WTC11 (cell line): Measurements from ENCODE around the gene CELF2. TPM values are rescaled to one million over a fixed set of nuclear protein-coding genes. Genes with fewer than 3 reads are reported as not detected.

ENCODE experiments used
- ATAC-seq: fragments of 200-7000 bp; cut with Tn5 transposase; 2 replicates; pipeline ENCODE4 v1.10.0; 2021; ENCODE audit warnings: mild to moderate bottlenecking, moderate library complexity
- CTCF ChIA-PET: fragments of 300-600 bp; sonication (Branson Sonifier 250); formaldehyde crosslinking; loops from one replicate; lab custom pipeline; 2021; ENCODE audit warnings: antibody characterized with exemption; lab: Charles Lee
- POLR2A ChIA-PET: fragments of 350-600 bp; sonication (Branson Sonifier 250); formaldehyde crosslinking; loops from one replicate; lab custom pipeline; 2021; ENCODE audit warnings: antibody characterized with exemption; lab: Charles Lee
- DNase-seq: peaks from one replicate; pipeline ENCODE4 v3.0.0; 2021; ENCODE audit warnings: low spot score
- H3K27ac Mint-ChIP-seq: 2 replicates; pipeline ENCODE4 v1.8.0; 2021; ENCODE audit warnings: mixed read lengths
- H3K27me3 Mint-ChIP-seq: 2 replicates; pipeline ENCODE4 v1.8.0; 2021; ENCODE audit warnings: low read depth, mild to moderate bottlenecking, moderate library complexity, mixed read lengths
- H3K36me3 Mint-ChIP-seq: 2 replicates; pipeline ENCODE4 v1.8.0; 2021; ENCODE audit warnings: mixed read lengths
- H3K4me1 Mint-ChIP-seq: 2 replicates; pipeline ENCODE4 v1.8.0; 2022; ENCODE audit warnings: mixed read lengths
- H3K4me3 Mint-ChIP-seq: 2 replicates; pipeline ENCODE4 v1.8.0; 2021; ENCODE audit warnings: mild to moderate bottlenecking, moderate library complexity, mixed read lengths
- H3K9me3 Mint-ChIP-seq: 2 replicates; pipeline ENCODE4 v1.8.0; 2021; ENCODE audit warnings: mixed read lengths
- ATF1 ChIP-seq: sonication (generic); formaldehyde crosslinking; IDR thresholded peaks from 2 replicates; pipeline ENCODE4 v1.8.1; 2023; ENCODE audit warnings: mild to moderate bottlenecking, moderate library complexity, missing genetic modification reagents
- CBFB ChIP-seq: sonication (generic); formaldehyde crosslinking; IDR thresholded peaks from 2 replicates; pipeline ENCODE4 v1.8.1; 2022; ENCODE audit warnings: mild to moderate bottlenecking, low read depth, missing genetic modification reagents
- CREB1 ChIP-seq: sonication (generic); formaldehyde crosslinking; IDR thresholded peaks from 2 replicates; pipeline ENCODE4 v1.8.0; 2023; ENCODE audit warnings: mild to moderate bottlenecking, missing genetic modification reagents
- CREM ChIP-seq: sonication (generic); formaldehyde crosslinking; IDR thresholded peaks from 2 replicates; pipeline ENCODE4 v1.8.1; 2022; ENCODE audit warnings: mild to moderate bottlenecking, missing genetic modification reagents, moderate library complexity
- ELF4 ChIP-seq: sonication (generic); formaldehyde crosslinking; IDR thresholded peaks from 2 replicates; pipeline ENCODE4 v1.8.1; 2022; ENCODE audit warnings: low read depth, mild to moderate bottlenecking, moderate library complexity, missing genetic modification reagents
- EMX1 ChIP-seq: fragments of 250-450 bp; sonication (Bioruptor Pico); IDR thresholded peaks from 2 replicates; pipeline ENCODE4 v1.8.0; 2021; ENCODE audit warnings: mild to moderate bottlenecking
- ESRRA ChIP-seq: sonication (generic); formaldehyde crosslinking; IDR thresholded peaks from 2 replicates; pipeline ENCODE4 v1.8.1; 2022; ENCODE audit warnings: mild to moderate bottlenecking, missing genetic modification reagents, borderline replicate concordance
- FOXJ3 ChIP-seq: sonication (generic); formaldehyde crosslinking; IDR thresholded peaks from 2 replicates; pipeline ENCODE4 v1.9.0; 2021; ENCODE audit warnings: missing genetic modification reagents, mild to moderate bottlenecking, borderline replicate concordance
- GABPB1 ChIP-seq: sonication (generic); formaldehyde crosslinking; IDR thresholded peaks from 2 replicates; pipeline ENCODE4 v1.8.1; 2023; ENCODE audit warnings: mild to moderate bottlenecking, missing genetic modification reagents
- GRHL2 ChIP-seq: fragments of 250-450 bp; sonication (Bioruptor Pico); IDR thresholded peaks from 2 replicates; pipeline ENCODE4 v1.8.0; 2022; ENCODE audit warnings: mild to moderate bottlenecking, moderate library complexity; ENCODE audit not compliant: insufficient replicate concordance, severe bottlenecking
- NR1H2 ChIP-seq: sonication (generic); formaldehyde crosslinking; IDR thresholded peaks from 2 replicates; pipeline ENCODE4 v1.9.0; 2021; ENCODE audit warnings: mild to moderate bottlenecking, moderate library complexity, missing genetic modification reagents
- RELA ChIP-seq: sonication (generic); formaldehyde crosslinking; IDR thresholded peaks from 2 replicates; pipeline ENCODE4 v1.8.1; 2022; ENCODE audit warnings: missing genetic modification reagents, mild to moderate bottlenecking, borderline replicate concordance
- SOX15 ChIP-seq: fragments of 250-450 bp; sonication (Bioruptor Pico); IDR thresholded peaks from 2 replicates; pipeline ENCODE4 v1.9.0; 2021; ENCODE audit warnings: mild to moderate bottlenecking
- SP1 ChIP-seq: sonication (generic); formaldehyde crosslinking; conservative IDR thresholded peaks from 2 replicates; pipeline ENCODE4 v1.8.1; 2022; ENCODE audit warnings: missing genetic modification reagents
- total RNA-seq: library from RNA; stranded (reverse); gene quantifications from 3 replicates; pipeline ENCODE4 v1.2.3, GENCODE V29; 2021
- TF ChIP-seq, protein P1 (sequence below): sonication (generic); formaldehyde crosslinking; IDR thresholded peaks from 2 replicates; pipeline ENCODE4 v1.8.0; 2023; ENCODE audit warnings: missing genetic modification reagents, mild to moderate bottlenecking, borderline replicate concordance
- TF ChIP-seq, protein P2 (sequence below): fragments of 250-450 bp; sonication (Bioruptor Pico); IDR thresholded peaks from 2 replicates; pipeline ENCODE4 v1.9.0; 2021; ENCODE audit warnings: mild to moderate bottlenecking, borderline replicate concordance
- TF ChIP-seq, protein P3 (sequence below): sonication (generic); formaldehyde crosslinking; IDR thresholded peaks from 2 replicates; pipeline ENCODE4 v1.8.0; 2022; ENCODE audit warnings: mild to moderate bottlenecking, missing genetic modification reagents
- TF ChIP-seq, protein P4 (sequence below): fragments of 250-450 bp; sonication (Bioruptor Pico); IDR thresholded peaks from 2 replicates; pipeline ENCODE4 v2.1.2; 2022; ENCODE audit warnings: mild to moderate bottlenecking, moderate library complexity
- TF ChIP-seq, protein P5 (sequence below): sonication (generic); formaldehyde crosslinking; IDR thresholded peaks from 2 replicates; pipeline ENCODE4 v1.8.1; 2023; ENCODE audit warnings: mild to moderate bottlenecking, missing genetic modification reagents
- TF ChIP-seq, protein P6 (sequence below): sonication (generic); formaldehyde crosslinking; conservative IDR thresholded peaks from 2 replicates; pipeline ENCODE4 v1.8.1; 2023; ENCODE audit warnings: mild to moderate bottlenecking, low read depth, missing genetic modification reagents, moderate library complexity

CELF2 gene
- total RNA-seq, 1 experiment from 2014 or later: 24.6 TPM

DNA sequence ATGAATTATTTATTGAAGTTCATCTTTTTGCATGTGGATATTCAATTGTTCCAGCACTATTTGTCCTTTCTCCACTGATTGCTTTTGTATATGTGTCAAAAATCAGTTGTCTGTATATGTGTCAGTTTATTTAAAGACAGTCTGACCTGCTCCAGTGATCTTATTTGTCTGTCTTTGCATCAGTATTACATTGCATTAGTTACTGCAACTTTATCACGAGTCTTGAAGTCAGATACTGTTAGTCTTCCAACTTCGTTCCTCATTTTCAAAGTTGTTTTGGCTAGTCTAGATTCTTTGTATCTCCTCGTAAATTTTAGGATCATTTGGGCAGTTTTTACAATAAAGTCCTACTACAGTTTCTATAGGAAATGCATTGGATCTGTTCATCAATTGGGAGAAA, 166.4 kb downstream of the CELF2 start:
- CTCF ChIA-PET: no interaction called here
- no peaks in the 10 kb centered on the region; the same call in 1 of the 2 replicates for H3K36me3 Mint-ChIP-seq
- H3K4me3 Mint-ChIP-seq: no peak overlapping the region
- ATAC-seq (no peak), DNase-seq (no peak)
- peaks cover 12% of the 10 kb centered on the region; the same call in 1 of the 2 replicates for H3K9me3 Mint-ChIP-seq
- POLR2A ChIA-PET: no interaction called here
- H3K27ac Mint-ChIP-seq: no peak overlapping the region
- TF ChIP-seq, protein P1, sequence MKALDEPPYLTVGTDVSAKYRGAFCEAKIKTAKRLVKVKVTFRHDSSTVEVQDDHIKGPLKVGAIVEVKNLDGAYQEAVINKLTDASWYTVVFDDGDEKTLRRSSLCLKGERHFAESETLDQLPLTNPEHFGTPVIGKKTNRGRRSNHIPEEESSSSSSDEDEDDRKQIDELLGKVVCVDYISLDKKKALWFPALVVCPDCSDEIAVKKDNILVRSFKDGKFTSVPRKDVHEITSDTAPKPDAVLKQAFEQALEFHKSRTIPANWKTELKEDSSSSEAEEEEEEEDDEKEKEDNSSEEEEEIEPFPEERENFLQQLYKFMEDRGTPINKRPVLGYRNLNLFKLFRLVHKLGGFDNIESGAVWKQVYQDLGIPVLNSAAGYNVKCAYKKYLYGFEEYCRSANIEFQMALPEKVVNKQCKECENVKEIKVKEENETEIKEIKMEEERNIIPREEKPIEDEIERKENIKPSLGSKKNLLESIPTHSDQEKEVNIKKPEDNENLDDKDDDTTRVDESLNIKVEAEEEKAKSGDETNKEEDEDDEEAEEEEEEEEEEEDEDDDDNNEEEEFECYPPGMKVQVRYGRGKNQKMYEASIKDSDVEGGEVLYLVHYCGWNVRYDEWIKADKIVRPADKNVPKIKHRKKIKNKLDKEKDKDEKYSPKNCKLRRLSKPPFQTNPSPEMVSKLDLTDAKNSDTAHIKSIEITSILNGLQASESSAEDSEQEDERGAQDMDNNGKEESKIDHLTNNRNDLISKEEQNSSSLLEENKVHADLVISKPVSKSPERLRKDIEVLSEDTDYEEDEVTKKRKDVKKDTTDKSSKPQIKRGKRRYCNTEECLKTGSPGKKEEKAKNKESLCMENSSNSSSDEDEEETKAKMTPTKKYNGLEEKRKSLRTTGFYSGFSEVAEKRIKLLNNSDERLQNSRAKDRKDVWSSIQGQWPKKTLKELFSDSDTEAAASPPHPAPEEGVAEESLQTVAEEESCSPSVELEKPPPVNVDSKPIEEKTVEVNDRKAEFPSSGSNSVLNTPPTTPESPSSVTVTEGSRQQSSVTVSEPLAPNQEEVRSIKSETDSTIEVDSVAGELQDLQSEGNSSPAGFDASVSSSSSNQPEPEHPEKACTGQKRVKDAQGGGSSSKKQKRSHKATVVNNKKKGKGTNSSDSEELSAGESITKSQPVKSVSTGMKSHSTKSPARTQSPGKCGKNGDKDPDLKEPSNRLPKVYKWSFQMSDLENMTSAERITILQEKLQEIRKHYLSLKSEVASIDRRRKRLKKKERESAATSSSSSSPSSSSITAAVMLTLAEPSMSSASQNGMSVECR: no peak
- TF ChIP-seq EMX1 (CRISPR knock-in tag) (no peak), GRHL2 (CRISPR knock-in tag) (no peak), RELA (CRISPR knock-in tag) (no peak), CREB1 (no peak), SOX15 (CRISPR knock-in tag) (no peak), ATF1 (CRISPR knock-in tag) (no peak), FOXJ3 (CRISPR knock-in tag) (no peak), GABPB1 (no peak), NR1H2 (CRISPR knock-in tag) (no peak), CREM (CRISPR knock-in tag) (no peak), CBFB (CRISPR knock-in tag) (no peak), ESRRA (CRISPR knock-in tag) (no peak), SP1 (CRISPR knock-in tag) (no peak), ELF4 (CRISPR knock-in tag) (no peak)
- TF ChIP-seq, protein P2, sequence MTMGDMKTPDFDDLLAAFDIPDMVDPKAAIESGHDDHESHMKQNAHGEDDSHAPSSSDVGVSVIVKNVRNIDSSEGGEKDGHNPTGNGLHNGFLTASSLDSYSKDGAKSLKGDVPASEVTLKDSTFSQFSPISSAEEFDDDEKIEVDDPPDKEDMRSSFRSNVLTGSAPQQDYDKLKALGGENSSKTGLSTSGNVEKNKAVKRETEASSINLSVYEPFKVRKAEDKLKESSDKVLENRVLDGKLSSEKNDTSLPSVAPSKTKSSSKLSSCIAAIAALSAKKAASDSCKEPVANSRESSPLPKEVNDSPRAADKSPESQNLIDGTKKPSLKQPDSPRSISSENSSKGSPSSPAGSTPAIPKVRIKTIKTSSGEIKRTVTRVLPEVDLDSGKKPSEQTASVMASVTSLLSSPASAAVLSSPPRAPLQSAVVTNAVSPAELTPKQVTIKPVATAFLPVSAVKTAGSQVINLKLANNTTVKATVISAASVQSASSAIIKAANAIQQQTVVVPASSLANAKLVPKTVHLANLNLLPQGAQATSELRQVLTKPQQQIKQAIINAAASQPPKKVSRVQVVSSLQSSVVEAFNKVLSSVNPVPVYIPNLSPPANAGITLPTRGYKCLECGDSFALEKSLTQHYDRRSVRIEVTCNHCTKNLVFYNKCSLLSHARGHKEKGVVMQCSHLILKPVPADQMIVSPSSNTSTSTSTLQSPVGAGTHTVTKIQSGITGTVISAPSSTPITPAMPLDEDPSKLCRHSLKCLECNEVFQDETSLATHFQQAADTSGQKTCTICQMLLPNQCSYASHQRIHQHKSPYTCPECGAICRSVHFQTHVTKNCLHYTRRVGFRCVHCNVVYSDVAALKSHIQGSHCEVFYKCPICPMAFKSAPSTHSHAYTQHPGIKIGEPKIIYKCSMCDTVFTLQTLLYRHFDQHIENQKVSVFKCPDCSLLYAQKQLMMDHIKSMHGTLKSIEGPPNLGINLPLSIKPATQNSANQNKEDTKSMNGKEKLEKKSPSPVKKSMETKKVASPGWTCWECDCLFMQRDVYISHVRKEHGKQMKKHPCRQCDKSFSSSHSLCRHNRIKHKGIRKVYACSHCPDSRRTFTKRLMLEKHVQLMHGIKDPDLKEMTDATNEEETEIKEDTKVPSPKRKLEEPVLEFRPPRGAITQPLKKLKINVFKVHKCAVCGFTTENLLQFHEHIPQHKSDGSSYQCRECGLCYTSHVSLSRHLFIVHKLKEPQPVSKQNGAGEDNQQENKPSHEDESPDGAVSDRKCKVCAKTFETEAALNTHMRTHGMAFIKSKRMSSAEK (CRISPR knock-in tag): no peak
- TF ChIP-seq, protein P3, sequence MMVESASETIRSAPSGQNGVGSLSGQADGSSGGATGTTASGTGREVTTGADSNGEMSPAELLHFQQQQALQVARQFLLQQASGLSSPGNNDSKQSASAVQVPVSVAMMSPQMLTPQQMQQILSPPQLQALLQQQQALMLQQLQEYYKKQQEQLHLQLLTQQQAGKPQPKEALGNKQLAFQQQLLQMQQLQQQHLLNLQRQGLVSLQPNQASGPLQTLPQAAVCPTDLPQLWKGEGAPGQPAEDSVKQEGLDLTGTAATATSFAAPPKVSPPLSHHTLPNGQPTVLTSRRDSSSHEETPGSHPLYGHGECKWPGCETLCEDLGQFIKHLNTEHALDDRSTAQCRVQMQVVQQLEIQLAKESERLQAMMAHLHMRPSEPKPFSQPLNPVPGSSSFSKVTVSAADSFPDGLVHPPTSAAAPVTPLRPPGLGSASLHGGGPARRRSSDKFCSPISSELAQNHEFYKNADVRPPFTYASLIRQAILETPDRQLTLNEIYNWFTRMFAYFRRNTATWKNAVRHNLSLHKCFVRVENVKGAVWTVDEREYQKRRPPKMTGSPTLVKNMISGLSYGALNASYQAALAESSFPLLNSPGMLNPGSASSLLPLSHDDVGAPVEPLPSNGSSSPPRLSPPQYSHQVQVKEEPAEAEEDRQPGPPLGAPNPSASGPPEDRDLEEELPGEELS: no peak
- TF ChIP-seq, protein P4, sequence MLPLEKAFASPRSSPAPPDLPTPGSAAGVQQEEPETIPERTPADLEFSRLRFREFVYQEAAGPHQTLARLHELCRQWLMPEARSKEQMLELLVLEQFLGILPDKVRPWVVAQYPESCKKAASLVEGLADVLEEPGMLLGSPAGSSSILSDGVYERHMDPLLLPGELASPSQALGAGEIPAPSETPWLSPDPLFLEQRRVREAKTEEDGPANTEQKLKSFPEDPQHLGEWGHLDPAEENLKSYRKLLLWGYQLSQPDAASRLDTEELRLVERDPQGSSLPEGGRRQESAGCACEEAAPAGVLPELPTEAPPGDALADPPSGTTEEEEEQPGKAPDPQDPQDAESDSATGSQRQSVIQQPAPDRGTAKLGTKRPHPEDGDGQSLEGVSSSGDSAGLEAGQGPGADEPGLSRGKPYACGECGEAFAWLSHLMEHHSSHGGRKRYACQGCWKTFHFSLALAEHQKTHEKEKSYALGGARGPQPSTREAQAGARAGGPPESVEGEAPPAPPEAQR (CRISPR knock-in tag): no peak
- TF ChIP-seq, protein P5, sequence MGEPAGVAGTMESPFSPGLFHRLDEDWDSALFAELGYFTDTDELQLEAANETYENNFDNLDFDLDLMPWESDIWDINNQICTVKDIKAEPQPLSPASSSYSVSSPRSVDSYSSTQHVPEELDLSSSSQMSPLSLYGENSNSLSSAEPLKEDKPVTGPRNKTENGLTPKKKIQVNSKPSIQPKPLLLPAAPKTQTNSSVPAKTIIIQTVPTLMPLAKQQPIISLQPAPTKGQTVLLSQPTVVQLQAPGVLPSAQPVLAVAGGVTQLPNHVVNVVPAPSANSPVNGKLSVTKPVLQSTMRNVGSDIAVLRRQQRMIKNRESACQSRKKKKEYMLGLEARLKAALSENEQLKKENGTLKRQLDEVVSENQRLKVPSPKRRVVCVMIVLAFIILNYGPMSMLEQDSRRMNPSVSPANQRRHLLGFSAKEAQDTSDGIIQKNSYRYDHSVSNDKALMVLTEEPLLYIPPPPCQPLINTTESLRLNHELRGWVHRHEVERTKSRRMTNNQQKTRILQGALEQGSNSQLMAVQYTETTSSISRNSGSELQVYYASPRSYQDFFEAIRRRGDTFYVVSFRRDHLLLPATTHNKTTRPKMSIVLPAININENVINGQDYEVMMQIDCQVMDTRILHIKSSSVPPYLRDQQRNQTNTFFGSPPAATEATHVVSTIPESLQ (CRISPR knock-in tag): no peak
- TF ChIP-seq, protein P6, sequence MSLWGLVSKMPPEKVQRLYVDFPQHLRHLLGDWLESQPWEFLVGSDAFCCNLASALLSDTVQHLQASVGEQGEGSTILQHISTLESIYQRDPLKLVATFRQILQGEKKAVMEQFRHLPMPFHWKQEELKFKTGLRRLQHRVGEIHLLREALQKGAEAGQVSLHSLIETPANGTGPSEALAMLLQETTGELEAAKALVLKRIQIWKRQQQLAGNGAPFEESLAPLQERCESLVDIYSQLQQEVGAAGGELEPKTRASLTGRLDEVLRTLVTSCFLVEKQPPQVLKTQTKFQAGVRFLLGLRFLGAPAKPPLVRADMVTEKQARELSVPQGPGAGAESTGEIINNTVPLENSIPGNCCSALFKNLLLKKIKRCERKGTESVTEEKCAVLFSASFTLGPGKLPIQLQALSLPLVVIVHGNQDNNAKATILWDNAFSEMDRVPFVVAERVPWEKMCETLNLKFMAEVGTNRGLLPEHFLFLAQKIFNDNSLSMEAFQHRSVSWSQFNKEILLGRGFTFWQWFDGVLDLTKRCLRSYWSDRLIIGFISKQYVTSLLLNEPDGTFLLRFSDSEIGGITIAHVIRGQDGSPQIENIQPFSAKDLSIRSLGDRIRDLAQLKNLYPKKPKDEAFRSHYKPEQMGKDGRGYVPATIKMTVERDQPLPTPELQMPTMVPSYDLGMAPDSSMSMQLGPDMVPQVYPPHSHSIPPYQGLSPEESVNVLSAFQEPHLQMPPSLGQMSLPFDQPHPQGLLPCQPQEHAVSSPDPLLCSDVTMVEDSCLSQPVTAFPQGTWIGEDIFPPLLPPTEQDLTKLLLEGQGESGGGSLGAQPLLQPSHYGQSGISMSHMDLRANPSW: no peak
- TF ChIP-seq, all 79 proteins: peak for 0
- Mint-ChIP-seq H3K4me1 (peaks cover 27% of the 10 kb centered on the region), H3K27me3 (no peaks in the 10 kb centered on the region)
